22Rv1 (cell line): Measurements from ENCODE around the gene VTI1A.

ENCODE experiments used
- CTCF ChIP-seq: fragments of 450-650 bp; IDR thresholded peaks from 2 replicates; pipeline ENCODE4 v1.5.1; 2017; ENCODE audit warnings: mild to moderate bottlenecking
- ZFX ChIP-seq: fragments of 450-650 bp; IDR thresholded peaks from 2 replicates; pipeline ENCODE4 v1.6.1; 2017; ENCODE audit warnings: antibody characterized with exemption, borderline replicate concordance

DNA sequence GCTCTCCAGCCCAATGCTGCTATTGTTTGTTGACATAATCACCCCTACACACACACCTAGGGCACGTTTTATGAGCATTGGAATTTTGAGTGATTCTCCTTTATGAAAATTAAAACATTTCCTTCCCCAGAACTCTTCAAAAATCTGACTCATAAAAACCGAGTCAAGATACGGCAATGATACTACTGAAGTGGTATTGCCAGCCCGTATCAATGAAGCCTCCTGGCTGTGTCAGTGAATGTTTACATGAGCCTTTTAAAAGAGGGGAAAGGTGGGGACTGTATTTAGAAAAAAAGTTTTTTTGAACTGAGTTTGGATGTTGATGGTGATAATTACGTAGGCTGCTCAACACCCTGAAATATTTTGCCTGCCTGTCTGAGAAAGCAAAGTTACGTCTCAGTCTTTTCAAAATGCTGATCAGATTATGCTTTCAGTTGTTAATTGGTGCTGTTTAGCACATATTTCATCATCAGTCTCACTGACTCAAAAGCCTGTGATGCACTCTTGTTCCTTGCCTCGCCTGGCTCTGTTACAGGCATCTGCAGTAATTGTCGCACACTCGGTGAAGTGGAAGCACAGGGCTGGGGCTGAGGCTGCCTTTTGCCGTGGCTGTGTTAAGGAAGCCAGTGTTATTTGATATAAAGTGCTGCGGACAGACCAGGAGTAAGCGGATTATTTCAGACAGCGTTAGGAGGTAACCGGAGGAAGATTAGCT, 345.6 kb downstream of the VTI1A start:
- no peak for TF ChIP-seq CTCF
- TF ChIP-seq ZFX: no peak
